ENCODE measurements around the gene DKK2.

DKK2 gene

GRCh38 chr4:106978046-106978774 is 57.9 kb downstream of the DKK2 start:
- no peak for TF ChIP-seq CTCF (IDR thresholded peaks at IDR 0.05; ENCODE audit: control insufficient read depth, insufficient read depth, low read depth, low read length, missing control alignments)
- no peak overlapping the region for H3K4me3 ChIP-seq (ENCODE audit: control insufficient read depth, low read depth, low read length)
- DNase-seq (ENCODE audit: low read depth) = no peak

GRCh38 chr4:106971636-106972035 is 64.5 kb downstream of the DKK2 start:
- no peak for DNase-seq (ENCODE audit: low read depth)
- no peak for TF ChIP-seq CTCF (IDR thresholded peaks at IDR 0.05; ENCODE audit: control insufficient read depth, insufficient read depth, low read depth, low read length, missing control alignments)
- H3K4me3 ChIP-seq (ENCODE audit: control insufficient read depth, low read depth, low read length) = no peak overlapping the region

GRCh38 chr4:106967892-106968291 is 68.2 kb downstream of the DKK2 start:
- no peak for TF ChIP-seq CTCF (IDR thresholded peaks at IDR 0.05; ENCODE audit: control insufficient read depth, insufficient read depth, low read depth, low read length, missing control alignments)

GRCh38 chr4:106953036-106953705 is 82.9 kb downstream of the DKK2 start:
- no peak overlapping the region for H3K4me3 ChIP-seq (ENCODE audit: control insufficient read depth, low read depth, low read length)
- DNase-seq (ENCODE audit: low read depth) = no peak
- TF ChIP-seq CTCF (IDR thresholded peaks at IDR 0.05; ENCODE audit: control insufficient read depth, insufficient read depth, low read depth, low read length, missing control alignments) = no peak

More at GRCh38 chr4:106967892-106968291, 68.2 kb downstream of the DKK2 start:
- H3K4me3 ChIP-seq (ENCODE audit: control insufficient read depth, low read depth, low read length) = no peak overlapping the region
- DNase-seq (ENCODE audit: low read depth) = no peak

GRCh38 chr4:106951891-106952290 is 84.2 kb downstream of the DKK2 start:
- no peak for DNase-seq (ENCODE audit: low read depth)
- no peak overlapping the region for H3K4me3 ChIP-seq (ENCODE audit: control insufficient read depth, low read depth, low read length)
- TF ChIP-seq CTCF (IDR thresholded peaks at IDR 0.05; ENCODE audit: control insufficient read depth, insufficient read depth, low read depth, low read length, missing control alignments) = no peak

- H3K4me3 ChIP-seq (ENCODE audit: control insufficient read depth, low read depth, low read length) = no peak overlapping the region
- DNase-seq (ENCODE audit: low read depth) = no peak
- TF ChIP-seq CTCF (IDR thresholded peaks at IDR 0.05; ENCODE audit: control insufficient read depth, insufficient read depth, low read depth, low read length, missing control alignments) = no peak
Measured at GRCh38 chr4:106941841-106942240, 94.3 kb downstream of the DKK2 start.
